PFSK-1 (cell line): ENCODE data around the gene ULK4.

Source experiments
- FOXP2 ChIP-seq: optimal IDR thresholded peaks from 2 replicates; pipeline ENCODE3; 2011; ENCODE audit warnings: borderline replicate concordance, control low read depth, inconsistent platforms; ENCODE audit not compliant: insufficient read depth; ENCODE audit errors: extremely low read length, extremely low read depth
- POLR2AphosphoS5 ChIP-seq: IDR thresholded peaks from 2 replicates; pipeline ENCODE4 v1.6.1; 2012; ENCODE audit warnings: low read depth, mild to moderate bottlenecking, control low read depth, low read length, moderate library complexity
- REST ChIP-seq, 2 experiments: IDR thresholded peaks; 2 replicates each; pipeline versions ENCODE4 v1.6.1 to v1.8.0; 2011 to 2012; ENCODE audit warnings: low read depth in 2 of 2, low read length in 2 of 2, control low read depth in 1 of 2, inconsistent platforms in 1 of 2, mild to moderate bottlenecking in 1 of 2, moderate library complexity in 1 of 2; ENCODE audit not compliant: insufficient read depth in 1 of 2
- SIN3A ChIP-seq: IDR thresholded peaks from 2 replicates; pipeline ENCODE4 v1.6.1; 2012; ENCODE audit warnings: mild to moderate bottlenecking, low read length, moderate library complexity, borderline replicate concordance; ENCODE audit not compliant: insufficient read depth
- TAF1 ChIP-seq: IDR thresholded peaks from 2 replicates; pipeline ENCODE4 v1.6.1; 2012; ENCODE audit warnings: low read length, control low read depth, borderline replicate concordance; ENCODE audit not compliant: insufficient read depth

ULK4 gene

DNA sequence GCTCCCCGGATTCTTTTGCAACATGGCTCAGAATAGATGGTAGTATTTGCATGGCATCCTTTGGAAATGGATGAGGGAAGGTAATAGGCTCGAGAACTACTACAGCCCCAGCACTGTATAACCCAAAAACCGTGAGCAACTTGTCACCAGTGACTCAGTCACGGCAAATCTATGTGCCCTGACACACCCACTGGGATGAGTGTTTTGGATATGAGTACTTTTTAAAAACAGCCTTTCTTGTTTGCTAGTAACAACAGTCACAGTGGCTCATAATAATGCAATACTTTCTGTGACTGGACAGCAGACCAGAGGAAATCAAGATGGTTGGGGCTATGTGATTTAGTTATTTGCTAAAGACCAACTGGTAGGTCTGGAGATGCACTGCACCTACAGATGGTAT is 299.6 kb downstream of the ULK4 start:
- TF ChIP-seq TAF1 (no peak), REST (IDR thresholded peaks at IDR 0.05; ENCODE audit: insufficient read depth in 1 of 2, low read depth in 2 of 2, low read length in 2 of 2) (no peak), POLR2AphosphoS5 (no peak), FOXP2 (no peak), SIN3A (no peak)

DNA sequence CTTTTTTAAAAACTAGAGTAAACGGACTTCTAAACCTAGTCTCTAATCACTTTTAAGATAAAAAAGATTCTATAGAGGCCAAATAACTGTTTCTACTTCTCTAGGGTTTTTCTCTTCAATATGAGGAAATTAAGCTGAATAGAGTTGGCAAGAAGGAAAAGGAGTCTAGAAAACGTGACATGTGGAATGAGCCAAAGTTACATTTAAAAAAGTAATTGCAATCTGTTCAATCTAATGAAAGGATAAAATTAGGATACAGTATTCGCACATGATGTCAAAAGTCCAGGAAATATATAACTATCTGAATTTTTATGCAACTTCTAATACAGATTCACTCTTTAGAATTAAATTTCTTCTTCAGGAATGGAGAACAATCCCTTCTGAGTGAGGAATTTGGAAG is 300.1 kb downstream of the ULK4 start:
- TF ChIP-seq REST (IDR thresholded peaks at IDR 0.05; ENCODE audit: insufficient read depth in 1 of 2, low read depth in 2 of 2, low read length in 2 of 2) (no peak), TAF1 (no peak), FOXP2 (no peak)

DNA sequence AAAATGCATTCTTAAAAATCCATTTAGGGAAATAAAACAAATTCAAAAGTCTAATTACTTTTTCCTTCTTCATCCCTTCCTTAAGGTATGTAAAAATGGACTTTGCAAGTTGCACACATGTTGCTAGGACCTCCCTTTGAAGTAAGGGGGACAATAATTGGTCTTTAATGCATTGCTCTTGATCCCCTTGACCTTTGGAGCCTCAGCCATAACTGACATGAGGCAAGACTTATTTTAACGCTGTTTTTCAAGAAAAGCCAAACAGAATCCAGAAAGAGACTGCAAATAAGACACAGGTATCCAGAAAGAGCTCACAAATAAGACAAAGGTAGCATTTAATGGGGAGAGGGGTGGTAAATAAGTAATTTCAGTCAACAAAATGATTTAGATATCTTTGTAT is 301.4 kb downstream of the ULK4 start:
- TF ChIP-seq TAF1: no peak
- TF ChIP-seq SIN3A: no peak
- TF ChIP-seq POLR2AphosphoS5: no peak
- no peak for TF ChIP-seq FOXP2

DNA sequence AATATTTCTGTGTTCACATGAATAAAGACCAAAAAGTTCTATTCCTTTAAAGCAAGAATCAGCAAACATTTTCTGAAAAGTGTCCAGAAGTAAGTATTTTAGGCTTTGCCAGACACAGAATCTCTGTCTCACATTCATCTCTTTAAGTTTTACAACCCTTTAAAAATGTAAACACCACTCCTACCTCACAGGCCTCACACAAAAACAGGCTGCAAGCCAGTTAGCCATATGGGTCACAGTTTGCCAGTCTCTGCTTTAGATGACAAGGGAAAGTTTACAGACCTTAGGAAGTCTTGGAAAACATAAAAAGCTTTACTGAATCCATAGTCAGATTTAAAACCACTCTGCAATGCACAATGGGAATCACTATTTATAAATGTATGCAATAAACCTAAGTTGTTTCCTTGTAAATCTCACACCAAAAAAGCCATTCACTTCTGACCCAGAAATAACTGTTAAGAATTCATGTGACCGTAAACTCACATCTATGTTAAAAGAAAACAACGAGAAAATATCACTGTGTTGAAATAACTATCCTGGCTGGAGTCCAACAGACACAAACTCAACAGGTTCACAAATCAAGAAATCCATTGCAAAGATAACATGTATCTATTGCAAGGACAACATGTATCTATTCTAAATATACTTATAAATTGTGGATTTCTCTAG is 308.2 kb downstream of the ULK4 start:
- no peak for TF ChIP-seq TAF1
- TF ChIP-seq REST (IDR thresholded peaks at IDR 0.05; ENCODE audit: insufficient read depth in 1 of 2, low read depth in 2 of 2, low read length in 2 of 2): no peak

DNA sequence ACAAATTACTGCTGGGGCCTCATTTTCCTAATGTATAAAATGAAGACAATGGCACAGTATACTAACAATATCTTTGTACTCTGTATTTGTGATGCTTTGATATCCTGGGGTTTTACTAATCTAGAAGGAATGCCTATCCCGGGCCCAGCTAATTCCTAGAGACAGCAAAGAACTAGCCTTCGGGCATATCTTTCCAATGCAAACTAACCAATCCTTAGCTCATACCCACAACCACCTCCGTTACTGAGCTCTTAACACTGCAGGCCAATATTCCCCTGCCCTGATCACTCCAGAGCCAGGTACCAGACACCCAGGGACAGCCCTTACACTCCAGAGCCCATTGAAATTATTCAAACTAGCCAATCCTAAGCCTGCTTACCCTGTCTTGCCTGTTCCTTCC is 309.0 kb downstream of the ULK4 start:
- TF ChIP-seq FOXP2 (no peak), REST (IDR thresholded peaks at IDR 0.05; ENCODE audit: insufficient read depth in 1 of 2, low read depth in 2 of 2, low read length in 2 of 2) (no peak), SIN3A (no peak), POLR2AphosphoS5 (no peak), TAF1 (no peak)
